ENCODE measurements around the gene ARMC12. TPM values are rescaled to one million over a fixed set of nuclear protein-coding genes. Genes with fewer than 3 reads are reported as not detected.

ARMC12 gene
- total and polyA plus RNA-seq, 2 experiments from 2014 or later = 0.90 to 0.94 TPM

- Histone ChIP-seq H3K9me2 (ENCODE audit: insufficient read depth) (no peaks in the 10 kb centered on the region), H3K79me2 (replicated peaks; ENCODE audit: insufficient read depth) (no peaks in the 10 kb centered on the region), H3K4me3 (no peak overlapping the region), H2AFZ (no peak overlapping the region), H3K27ac (ENCODE audit: low read depth) (no peak overlapping the region), H4K20me1 (replicated peaks; ENCODE audit: insufficient read depth) (no peaks in the 10 kb centered on the region), H3K36me3 (ENCODE audit: insufficient read depth) (no peaks in the 10 kb centered on the region), H3F3A (replicated peaks; ENCODE audit: low read depth) (0 out of 2 replicates have a peak, but pooled peaks cover 2% of the 10 kb centered on the region), H3K27me3 (ENCODE audit: insufficient read depth) (peaks cover 4% of the 10 kb centered on the region; the same call in 1 of the 2 replicates), H3K4me2 (no peak overlapping the region), H3K4me1 (ENCODE audit: insufficient read depth) (no peaks in the 10 kb centered on the region)
- H3K27me3 Mint-ChIP-seq (ENCODE audit: insufficient read depth, low read depth, poor library complexity) = peaks cover 12% of the 10 kb centered on the region
- H3K36me3 Mint-ChIP-seq (ENCODE audit: low read depth) = no peaks in the 10 kb centered on the region; the same call in 2 of the 3 replicates
- DNase-seq (ENCODE audit: low spot score) = no peak
- no peaks in the 10 kb centered on the region; the same call in 2 of the 3 replicates for H3K9me3 Mint-ChIP-seq
- H3K4me3 Mint-ChIP-seq = no peak overlapping the region
- no peak overlapping the region for H3K27ac Mint-ChIP-seq
- ATAC-seq = no peak
- TF ChIP-seq STAT1 (IDR thresholded peaks at IDR 0.05; ENCODE audit: unreplicated experiment) (no peak), ZNF462 (CRISPR knock-in tag; IDR thresholded peaks at IDR 0.05) (no peak), EZH2 (IDR thresholded peaks at IDR 0.05; ENCODE audit: low read depth, unreplicated experiment) (no peak), NANOG (IDR thresholded peaks at IDR 0.05; ENCODE audit: borderline replicate concordance) (no peak), JUNB (IDR thresholded peaks at IDR 0.05; ENCODE audit: unreplicated experiment) (no peak), EZH2phosphoT487 (IDR thresholded peaks at IDR 0.05; ENCODE audit: unreplicated experiment) (no peak), ZNF331 (CRISPR knock-in tag; IDR thresholded peaks at IDR 0.05; ENCODE audit: low read depth) (no peak), ETS1 (IDR thresholded peaks at IDR 0.05) (no peak), CREB1 (CRISPR knock-in tag; IDR thresholded peaks at IDR 0.05; ENCODE audit: low read depth) (no peak), ZNF114 (CRISPR knock-in tag; IDR thresholded peaks at IDR 0.05) (no peak)
- H3K4me1 Mint-ChIP-seq = peaks cover 18% of the 10 kb centered on the region
Measured at GRCh38 chr6:35781290-35781689, 44.5 kb downstream of the ARMC12 start.
